ENCODE data around the gene RUFY3.
"Not testable (repeated sequence)": the region's sequence is repeated elsewhere in the genome, so short reads cannot be mapped to it uniquely, and the experiment has no call there.

RUFY3 gene

GRCh38 chr4:70739496-70740337 lies 18.0 kb downstream of the RUFY3 start:
- no peak for DNase-seq

GRCh38 chr4:70741867-70742658 lies 20.3 kb downstream of the RUFY3 start:
- DNase-seq: no peak

GRCh38 chr4:70743731-70744130 lies 22.0 kb downstream of the RUFY3 start:
- DNase-seq: no peak

- no peak for DNase-seq
Observed at GRCh38 chr4:70746179-70746839, 24.5 kb downstream of the RUFY3 start.

GRCh38 chr4:70747874-70748273 lies 26.1 kb downstream of the RUFY3 start:
- no peak for DNase-seq

GRCh38 chr4:70749313-70749712 lies 27.5 kb downstream of the RUFY3 start:
- DNase-seq: no peak

- no peak for DNase-seq
Observed at GRCh38 chr4:70752236-70752635, 30.5 kb downstream of the RUFY3 start.

- no peak for DNase-seq
Observed at GRCh38 chr4:70753630-70754029, 31.9 kb downstream of the RUFY3 start.

GRCh38 chr4:70754470-70754869 lies 32.7 kb downstream of the RUFY3 start:
- no peak for DNase-seq

GRCh38 chr4:70754990-70755688 lies 33.4 kb downstream of the RUFY3 start:
- no peak for DNase-seq

GRCh38 chr4:70759126-70759525 lies 37.4 kb downstream of the RUFY3 start:
- DNase-seq: no peak

- no peak for DNase-seq
Observed at GRCh38 chr4:70759627-70760026, 37.9 kb downstream of the RUFY3 start.

- DNase-seq: no peak
Observed at GRCh38 chr4:70760662-70761061, 38.9 kb downstream of the RUFY3 start.

GRCh38 chr4:70761276-70761816 lies 39.6 kb downstream of the RUFY3 start:
- no peak for DNase-seq

- no peak for DNase-seq
Observed at GRCh38 chr4:70765368-70765767, 43.6 kb downstream of the RUFY3 start.

- DNase-seq: no peak
Observed at GRCh38 chr4:70768301-70768948, 46.7 kb downstream of the RUFY3 start.

- not testable (repeated sequence) for DNase-seq
Observed at GRCh38 chr4:70769396-70769795, 47.6 kb downstream of the RUFY3 start.

GRCh38 chr4:70772929-70773555 lies 51.3 kb downstream of the RUFY3 start:
- no peak for DNase-seq

GRCh38 chr4:70778888-70779422 lies 57.2 kb downstream of the RUFY3 start:
- DNase-seq: no peak

- no peak for DNase-seq
Observed at GRCh38 chr4:70783096-70783495, 61.3 kb downstream of the RUFY3 start.

GRCh38 chr4:70787496-70787895 lies 65.7 kb downstream of the RUFY3 start:
- no peak for DNase-seq

Data from activated naive CD4-positive, alpha-beta T cell (primary cell).